Skeletal muscle tissue (tissue), 4 donors: ENCODE data around the gene SEMA5A. TPM values are rescaled to one million over a fixed set of nuclear protein-coding genes. Genes with fewer than 3 reads are reported as not detected.

Experiments
- H3K27ac ChIP-seq: one replicate; pipeline ENCODE4 v1.7.0; 2013; ENCODE audit warnings: mild to moderate bottlenecking, low read depth, low read length, inconsistent platforms
- H3K27me3 ChIP-seq, 3 donors: one replicate each; pipeline ENCODE4 v1.7.0; 2013; ENCODE audit warnings: low read length in 3 of 3; ENCODE audit not compliant: control insufficient read depth in 3 of 3, insufficient read depth in 3 of 3
- H3K36me3 ChIP-seq, 3 donors: one replicate each; pipeline ENCODE4 v1.7.0; 2013; ENCODE audit warnings: low read length in 3 of 3; ENCODE audit not compliant: control insufficient read depth in 3 of 3, insufficient read depth in 3 of 3
- H3K4me1 ChIP-seq, 3 donors: one replicate each; pipeline ENCODE4 v1.7.0; 2013; ENCODE audit warnings: low read length in 3 of 3, mild to moderate bottlenecking in 3 of 3; ENCODE audit not compliant: control insufficient read depth in 3 of 3, insufficient read depth in 3 of 3
- H3K4me3 ChIP-seq, 3 donors: one replicate each; pipeline ENCODE4 v1.7.0; 2013; ENCODE audit warnings: low read length in 3 of 3
- H3K9ac ChIP-seq, 3 donors: one replicate each; pipeline ENCODE4 v1.7.0; 2013; ENCODE audit warnings: low read length in 3 of 3, mild to moderate bottlenecking in 3 of 3, moderate library complexity in 2 of 3, low read depth in 1 of 3
- H3K9me3 ChIP-seq, 3 donors: one replicate each; pipeline ENCODE4 v1.7.0; 2013; ENCODE audit warnings: low read length in 3 of 3; ENCODE audit not compliant: control insufficient read depth in 3 of 3
- total RNA-seq: library from RNA; depleted of rRNA; stranded (reverse); fragments of >200 nt; gene quantifications from one replicate; pipeline ENCODE4 v1.2.3, GENCODE V29; 2014
- donor health status: Osteomylitis.

Gene SEMA5A
- total RNA-seq, 1 donor from 2014 or later: 25.1 TPM

DNA sequence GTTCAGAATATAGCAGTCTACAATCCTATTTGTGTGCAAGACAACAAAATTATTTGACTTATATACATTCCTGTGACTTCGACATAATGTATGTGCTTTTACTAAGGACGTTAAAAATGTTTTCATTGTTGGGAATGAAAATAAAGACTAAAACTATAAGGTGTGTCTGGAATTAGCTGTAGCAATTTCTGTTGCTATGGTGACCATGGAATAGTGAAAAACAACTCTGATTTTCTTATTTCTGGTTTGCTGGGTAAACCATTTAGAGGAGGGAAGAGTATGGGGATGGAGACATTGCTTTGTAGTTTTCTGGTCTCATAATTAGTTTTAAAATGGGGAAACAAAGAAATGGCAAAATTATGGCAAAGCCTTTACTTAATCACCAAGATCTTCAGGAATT is 343.2 kb downstream of the SEMA5A start:
- Histone ChIP-seq H3K27ac (no peak overlapping the region), H3K36me3 (no peaks in the 10 kb centered on the region), H3K4me3 (no peak overlapping the region), H3K27me3 (no peaks in the 10 kb centered on the region), H3K9me3 (no peaks in the 10 kb centered on the region), H3K9ac (no peak overlapping the region), H3K4me1 (no peaks in the 10 kb centered on the region)

DNA sequence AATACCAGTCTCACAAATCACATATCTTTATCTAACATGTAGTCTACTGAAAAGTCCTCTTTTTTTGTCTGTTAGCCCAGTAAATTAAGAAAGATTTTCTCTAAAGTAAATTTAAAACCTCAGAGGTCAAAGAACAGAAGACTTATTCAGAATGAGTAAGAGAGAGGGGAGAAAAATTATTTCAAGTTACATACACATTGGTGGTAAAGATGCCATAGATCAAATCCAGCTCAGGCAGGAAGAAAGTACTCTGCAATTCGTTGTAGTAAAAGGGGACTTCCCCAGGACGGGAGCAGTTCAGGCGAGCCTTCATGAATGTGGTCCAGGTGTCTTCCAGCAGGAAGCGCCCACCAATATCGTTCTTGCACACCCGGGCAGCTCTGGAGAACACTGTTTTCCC is 344.1 kb downstream of the SEMA5A start:
- Histone ChIP-seq H3K27me3 (no peaks in the 10 kb centered on the region), H3K27ac (no peak overlapping the region), H3K4me1 (no peaks in the 10 kb centered on the region), H3K36me3 (no peaks in the 10 kb centered on the region), H3K9ac (no peak overlapping the region), H3K9me3 (no peaks in the 10 kb centered on the region), H3K4me3 (no peak overlapping the region)

DNA sequence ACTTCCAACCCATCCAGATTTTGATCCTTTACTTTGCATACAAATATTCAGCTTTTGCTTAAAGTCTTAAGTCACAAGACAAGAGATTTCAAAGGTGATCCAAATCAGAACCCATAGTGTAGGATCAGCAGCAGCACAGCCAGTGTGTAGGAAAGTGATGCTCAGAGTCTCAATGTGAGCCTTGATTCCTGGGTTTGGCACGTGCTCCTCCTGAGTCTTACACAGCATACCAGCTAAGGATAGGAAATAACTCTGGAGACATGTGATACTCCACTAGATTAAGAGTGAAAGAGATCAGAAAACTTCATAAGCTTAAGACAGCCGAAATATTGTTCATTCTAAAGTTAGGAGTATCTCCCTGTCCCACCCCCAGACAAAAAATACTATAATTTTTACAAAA is 344.9 kb downstream of the SEMA5A start:
- Histone ChIP-seq H3K36me3 (no peaks in the 10 kb centered on the region), H3K4me1 (no peaks in the 10 kb centered on the region), H3K27ac (no peak overlapping the region)

GRCh38 chr5:9198394-9198793 is 347.5 kb downstream of the SEMA5A start:
- Histone ChIP-seq H3K27ac (no peak overlapping the region), H3K4me1 (no peaks in the 10 kb centered on the region), H3K9ac (no peak overlapping the region), H3K4me3 (no peak overlapping the region), H3K9me3 (no peaks in the 10 kb centered on the region), H3K27me3 (no peaks in the 10 kb centered on the region), H3K36me3 (no peaks in the 10 kb centered on the region)

More for the DNA sequence above, 344.9 kb downstream of the SEMA5A start:
- Histone ChIP-seq H3K4me3 (no peak overlapping the region), H3K9me3 (no peaks in the 10 kb centered on the region), H3K27me3 (no peaks in the 10 kb centered on the region), H3K9ac (no peak overlapping the region)

- H3K27ac ChIP-seq: no peak overlapping the region
- H3K9me3 ChIP-seq: no peaks in the 10 kb centered on the region
- H3K36me3 ChIP-seq: no peaks in the 10 kb centered on the region
- no peaks in the 10 kb centered on the region for H3K27me3 ChIP-seq
- no peak overlapping the region for H3K4me3 ChIP-seq
- H3K9ac ChIP-seq: no peak overlapping the region
- no peaks in the 10 kb centered on the region for H3K4me1 ChIP-seq
Measured at GRCh38 chr5:9197881-9198260, 348.0 kb downstream of the SEMA5A start.

- Histone ChIP-seq H3K27ac (no peak overlapping the region), H3K27me3 (no peaks in the 10 kb centered on the region)
Measured at GRCh38 chr5:9196403-9197227, 349.3 kb downstream of the SEMA5A start.

GRCh38 chr5:9194509-9194908 is 351.4 kb downstream of the SEMA5A start:
- Histone ChIP-seq H3K27ac (no peak overlapping the region), H3K9ac (no peak overlapping the region), H3K4me3 (no peak overlapping the region), H3K27me3 (no peaks in the 10 kb centered on the region), H3K4me1 (no peaks in the 10 kb centered on the region), H3K9me3 (no peaks in the 10 kb centered on the region), H3K36me3 (no peaks in the 10 kb centered on the region)

More at GRCh38 chr5:9196403-9197227, 349.3 kb downstream of the SEMA5A start:
- Histone ChIP-seq H3K4me1 (no peaks in the 10 kb centered on the region), H3K36me3 (no peaks in the 10 kb centered on the region), H3K4me3 (no peak overlapping the region), H3K9me3 (no peaks in the 10 kb centered on the region), H3K9ac (no peak overlapping the region)

GRCh38 chr5:9192266-9192665 is 353.6 kb downstream of the SEMA5A start:
- no peaks in the 10 kb centered on the region for H3K27me3 ChIP-seq

GRCh38 chr5:9189681-9190080 is 356.2 kb downstream of the SEMA5A start:
- H3K27me3 ChIP-seq: no peaks in the 10 kb centered on the region
- H3K4me3 ChIP-seq: no peak overlapping the region
- H3K9ac ChIP-seq: no peak overlapping the region
- no peaks in the 10 kb centered on the region for H3K9me3 ChIP-seq
- no peak overlapping the region for H3K27ac ChIP-seq
- H3K36me3 ChIP-seq: no peaks in the 10 kb centered on the region
- no peaks in the 10 kb centered on the region for H3K4me1 ChIP-seq

More at GRCh38 chr5:9192266-9192665, 353.6 kb downstream of the SEMA5A start:
- Histone ChIP-seq H3K4me1 (no peaks in the 10 kb centered on the region), H3K4me3 (no peak overlapping the region), H3K9me3 (no peaks in the 10 kb centered on the region), H3K9ac (no peak overlapping the region), H3K36me3 (no peaks in the 10 kb centered on the region), H3K27ac (no peak overlapping the region)

DNA sequence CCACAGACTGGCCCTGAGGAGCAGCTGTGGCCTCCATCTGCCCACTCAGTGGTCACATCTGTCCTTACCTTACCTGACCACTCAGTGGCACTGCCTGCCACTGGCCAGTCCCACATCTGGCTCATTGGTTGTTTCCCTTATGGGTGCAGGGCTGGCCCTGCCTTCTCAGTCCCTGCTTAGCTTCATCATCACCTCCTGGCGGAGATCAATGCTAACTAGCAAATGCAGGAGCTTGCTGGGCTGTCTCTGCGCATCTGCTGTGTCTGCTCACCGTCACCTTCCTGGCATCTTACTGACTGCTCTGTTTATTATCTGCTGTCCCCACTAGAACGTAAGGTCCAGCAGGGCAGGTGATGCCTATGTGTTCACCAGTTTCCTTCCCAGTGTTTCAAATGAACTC is 356.9 kb downstream of the SEMA5A start:
- H3K27me3 ChIP-seq: no peaks in the 10 kb centered on the region
- no peak overlapping the region for H3K9ac ChIP-seq
- H3K9me3 ChIP-seq: no peaks in the 10 kb centered on the region
- H3K36me3 ChIP-seq: no peaks in the 10 kb centered on the region
- H3K4me1 ChIP-seq: no peaks in the 10 kb centered on the region
- no peak overlapping the region for H3K27ac ChIP-seq
- no peak overlapping the region for H3K4me3 ChIP-seq
